Sigmoid colon (tissue), 7 donors: ENCODE measurements around the gene OSBPL5. TPM values are rescaled to one million over a fixed set of nuclear protein-coding genes. Genes with fewer than 3 reads are reported as not detected.

Experiments used
- DNase-seq: peaks from one replicate; pipeline ENCODE4 v3.0.0-alpha.2; 2019
- H3K27ac ChIP-seq, 4 donors: fragments of 200-600 bp; sonication (generic); one replicate each; pipeline ENCODE4 v1.5.1; 2016 to 2019; ENCODE audit warnings: mild to moderate bottlenecking in 1 of 4
- H3K27me3 ChIP-seq, 3 donors: fragments of 200-600 bp; sonication (generic); one replicate each; pipeline ENCODE4 v1.5.1; 2019; ENCODE audit warnings: mild to moderate bottlenecking in 1 of 3
- H3K36me3 ChIP-seq, 4 donors: fragments of 200-600 bp; sonication (generic); one replicate each; pipeline ENCODE4 v1.5.1; 2016 to 2019
- H3K4me1 ChIP-seq, 4 donors: fragments of 200-600 bp; sonication (generic); one replicate each; pipeline ENCODE4 v1.5.1; 2017 to 2019
- H3K4me3 ChIP-seq, 4 donors: fragments of 200-600 bp; sonication (generic); one replicate each; pipeline ENCODE4 v1.5.1; 2017 to 2019; ENCODE audit warnings: mild to moderate bottlenecking in 2 of 4, moderate library complexity in 1 of 4
- H3K9me3 ChIP-seq, 4 donors: fragments of 200-600 bp in 3 of 4; sonication (generic) in 3 of 4; one replicate each; pipeline versions ENCODE4 v1.5.1 to v1.6.1; 2013 to 2019
- CTCF ChIP-seq, 4 experiments: fragments of 450-650 bp in 3 of 4; fragments of 200-600 bp in 1 of 4; IDR thresholded peaks; one replicate each; pipeline ENCODE4 v1.5.1; 2016 to 2019; ENCODE audit warnings: antibody characterized with exemption in 4 of 4, mild to moderate bottlenecking in 3 of 4, moderate library complexity in 2 of 4
- EP300 ChIP-seq, 4 donors: sonication (generic); formaldehyde crosslinking; IDR thresholded peaks; one replicate each; pipeline ENCODE4 v1.6.1; 2017; ENCODE audit warnings: antibody characterized with exemption in 4 of 4
- POLR2A ChIP-seq, 2 donors: fragments of 450-650 bp; IDR thresholded peaks; one replicate each; pipeline ENCODE4 v1.6.1; 2016; ENCODE audit warnings: antibody characterized with exemption in 2 of 2, mild to moderate bottlenecking in 2 of 2, moderate library complexity in 2 of 2
- POLR2AphosphoS5 ChIP-seq, 4 donors: sonication (generic); formaldehyde crosslinking; IDR thresholded peaks; one replicate each; pipeline ENCODE4 v1.6.1; 2017; ENCODE audit warnings: antibody characterized with exemption in 4 of 4
- WGBS, 2 donors: extraction: QIAGEN DNeasy Blood & Tissue Kit; methylation state at CpG; one replicate each; pipeline ENCODE4 v1.1.7; 2013; 5-methylcytosine and 5-hydroxymethylcytosine counted together
- intact Hi-C: fragments of 100-400 bp; cut with DNase I; formaldehyde crosslinking; loops from one replicate; pipeline ENCODE4 v1.15.1; 2023
- polyA plus RNA-seq, 3 donors: library from polyadenylated mRNA; stranded (reverse); fragments of 200-250 nt; gene quantifications; one replicate each; pipeline ENCODE4 v1.2.3, GENCODE V29; 2013
- total RNA-seq, 4 donors: library from RNA; depleted of rRNA; stranded (reverse); fragments of >200 nt; gene quantifications; one replicate each; pipeline ENCODE4 v1.1.0, GENCODE V29; 2016
- donor health status: healthy with polysubstance abuse.
- donor health status: Bipolar disorder and iron deficiency.
- donor health status: healthy.

Gene OSBPL5
- total and polyA plus RNA-seq, 7 donors: 16.6 to 69.2 (median 29.8) TPM

GRCh38 chr11:3186166-3186953 lies 21.2 kb upstream of the OSBPL5 start:
- H3K4me3 ChIP-seq: no peak overlapping the region
- TF ChIP-seq POLR2A (IDR thresholded peaks at IDR 0.05) (no peak), CTCF (IDR thresholded peaks at IDR 0.05) (no peak), EP300 (IDR thresholded peaks at IDR 0.05) (no peak), POLR2AphosphoS5 (IDR thresholded peaks at IDR 0.05) (no peak)
- H3K27ac ChIP-seq: no peak overlapping the region
- intact Hi-C loops: no loop called here
- 80 to 86% methylated on average over 11 of the region's 11 CpGs for WGBS, 2 donors
- no peaks in the 10 kb centered on the region for H3K9me3 ChIP-seq
- no peaks in the 10 kb centered on the region for H3K27me3 ChIP-seq
- no peak for DNase-seq
- no peaks in the 10 kb centered on the region for H3K36me3 ChIP-seq
- H3K4me1 ChIP-seq: no peaks in the 10 kb centered on the region

DNA sequence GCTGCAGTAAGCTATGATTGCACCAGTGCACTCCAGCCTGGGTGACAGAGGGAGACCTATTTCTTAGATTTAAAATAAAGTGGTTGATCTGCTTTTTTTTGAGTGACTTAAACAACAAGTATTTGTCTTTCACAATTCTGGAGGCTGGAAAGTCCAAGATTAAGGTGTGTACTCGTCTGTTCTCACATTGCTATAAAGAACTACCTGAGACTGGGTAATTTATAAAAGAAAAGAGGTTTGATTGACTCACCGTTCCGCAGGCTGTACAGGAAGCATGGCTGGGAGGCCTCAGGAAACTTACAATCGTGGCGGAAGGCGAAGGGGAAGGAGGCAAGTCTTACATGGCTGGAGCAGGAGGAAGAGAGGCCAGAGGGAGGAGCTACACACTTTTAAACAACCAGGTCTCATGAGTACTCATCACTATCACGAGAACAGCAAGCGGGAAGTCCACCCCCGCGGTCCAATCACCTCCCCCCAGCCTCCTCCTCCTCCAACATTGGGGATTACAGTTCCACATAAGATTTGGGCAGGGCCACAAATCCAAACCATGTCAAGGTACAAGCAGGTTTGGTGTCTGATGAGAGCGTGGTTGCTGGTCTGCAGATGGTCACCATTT lies 19.7 kb upstream of the OSBPL5 start:
- H3K9me3 ChIP-seq: no peaks in the 10 kb centered on the region
- no peaks in the 10 kb centered on the region for H3K4me1 ChIP-seq
- no peaks in the 10 kb centered on the region for H3K27me3 ChIP-seq
- no peaks in the 10 kb centered on the region for H3K36me3 ChIP-seq
- WGBS, 2 donors: 84 to 85% methylated on average over 11 of the region's 11 CpGs
- no peak for DNase-seq
- intact Hi-C loops: no loop called here
- H3K4me3 ChIP-seq: no peak overlapping the region
- TF ChIP-seq CTCF (IDR thresholded peaks at IDR 0.05) (no peak), POLR2AphosphoS5 (IDR thresholded peaks at IDR 0.05) (no peak), EP300 (IDR thresholded peaks at IDR 0.05) (no peak), POLR2A (IDR thresholded peaks at IDR 0.05) (no peak)
- H3K27ac ChIP-seq: no peak overlapping the region

DNA sequence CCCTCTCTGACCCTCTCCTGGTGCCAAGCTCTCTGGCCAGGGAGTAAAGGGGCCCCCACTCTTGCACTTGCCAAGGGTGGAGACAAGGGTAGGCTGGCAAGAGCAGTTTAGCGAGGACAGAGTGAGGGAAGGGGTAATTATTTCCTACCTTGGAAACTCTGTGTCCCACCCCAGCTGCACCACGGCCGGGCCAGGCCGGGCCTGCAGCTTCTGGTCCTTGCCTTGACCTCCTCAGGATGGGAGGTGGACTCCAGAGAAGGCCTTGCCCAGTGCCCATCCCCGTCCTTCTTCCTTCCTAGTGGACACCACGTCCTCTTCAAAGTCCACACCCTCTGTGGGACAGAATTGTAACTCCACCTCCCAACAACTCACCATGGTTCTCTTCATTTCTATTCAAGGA lies 18.4 kb upstream of the OSBPL5 start:
- Histone ChIP-seq H3K4me3 (no peak overlapping the region), H3K4me1 (no peaks in the 10 kb centered on the region), H3K9me3 (no peaks in the 10 kb centered on the region), H3K36me3 (no peaks in the 10 kb centered on the region), H3K27ac (no peak overlapping the region), H3K27me3 (no peaks in the 10 kb centered on the region)
- no peak for TF ChIP-seq POLR2AphosphoS5 (IDR thresholded peaks at IDR 0.05)
- no peak for TF ChIP-seq EP300 (IDR thresholded peaks at IDR 0.05)
- no peak for TF ChIP-seq POLR2A (IDR thresholded peaks at IDR 0.05)
- TF ChIP-seq CTCF (IDR thresholded peaks at IDR 0.05): no peak
- DNase-seq: no peak
- intact Hi-C loops: no loop called here
- WGBS, 2 donors: 91% methylated on average over 6 of the region's 6 CpGs

GRCh38 chr11:3182462-3182852 lies 17.3 kb upstream of the OSBPL5 start:
- 84 to 92% methylated on average over 4 of the region's 4 CpGs for WGBS, 2 donors
- H3K4me1 ChIP-seq: no peaks in the 10 kb centered on the region
- H3K36me3 ChIP-seq: no peaks in the 10 kb centered on the region
- no peaks in the 10 kb centered on the region for H3K27me3 ChIP-seq
- H3K27ac ChIP-seq: no peak overlapping the region
- no peaks in the 10 kb centered on the region for H3K9me3 ChIP-seq
- TF ChIP-seq POLR2AphosphoS5 (IDR thresholded peaks at IDR 0.05): no peak
- TF ChIP-seq CTCF (IDR thresholded peaks at IDR 0.05): no peak
- no peak for TF ChIP-seq EP300 (IDR thresholded peaks at IDR 0.05)
- TF ChIP-seq POLR2A (IDR thresholded peaks at IDR 0.05): no peak
- no peak overlapping the region for H3K4me3 ChIP-seq
- peak; percentile 52 for DNase-seq
- intact Hi-C loops: no loop called here
